GM23338 (cell line): ENCODE measurements around the gene FMN1. TPM values are rescaled to one million over a fixed set of nuclear protein-coding genes. Genes with fewer than 3 reads are reported as not detected.

Experiments used
- ATAC-seq: fragments of 200-7000 bp; cut with Tn5 transposase; 3 replicates; pipeline ENCODE4 v1.9.1; 2020
- DNase-seq: peaks from one replicate; pipeline ENCODE4 v3.0.0-alpha.2; 2015; ENCODE audit warnings: low spot score
- H2AFZ ChIP-seq: fragments of 200-600 bp; sonication (generic); 2 replicates; pipeline ENCODE4 v1.8.0; 2016; ENCODE audit warnings: antibody characterized with exemption, mild to moderate bottlenecking, moderate library complexity
- H3F3A ChIP-seq: fragments of 200-600 bp; sonication (generic); replicated peaks from 2 replicates; pipeline ENCODE4 v1.8.0; 2017; ENCODE audit warnings: antibody characterized with exemption, mixed run types, low read depth
- H3K27ac ChIP-seq: fragments of 200-600 bp; sonication (generic); 2 replicates; pipeline ENCODE4 v1.6.1; 2016; ENCODE audit warnings: low read depth
- H3K27me3 ChIP-seq: fragments of 200-600 bp; sonication (generic); 2 replicates; pipeline ENCODE4 v1.8.0; 2016; ENCODE audit warnings: mild to moderate bottlenecking, mixed run types, moderate library complexity; ENCODE audit not compliant: insufficient read depth
- H3K36me3 ChIP-seq: fragments of 200-600 bp; sonication (generic); 2 replicates; pipeline ENCODE4 v1.8.0; 2016; ENCODE audit warnings: mild to moderate bottlenecking; ENCODE audit not compliant: insufficient read depth
- H3K4me1 ChIP-seq: fragments of 200-600 bp; sonication (generic); 2 replicates; pipeline ENCODE4 v1.8.0; 2016; ENCODE audit warnings: mild to moderate bottlenecking, moderate library complexity; ENCODE audit not compliant: insufficient read depth
- H3K4me2 ChIP-seq: fragments of 200-600 bp; sonication (generic); 2 replicates; pipeline ENCODE4 v1.7.1; 2017; ENCODE audit warnings: mixed run types
- H3K4me3 ChIP-seq: fragments of 200-600 bp; sonication (generic); 2 replicates; pipeline ENCODE4 v1.6.1; 2016; ENCODE audit warnings: mixed run types
- H3K79me2 ChIP-seq: fragments of 200-600 bp; sonication (generic); replicated peaks from 2 replicates; pipeline ENCODE4 v1.8.0; 2017; ENCODE audit warnings: mild to moderate bottlenecking; ENCODE audit not compliant: insufficient read depth
- H3K9me2 ChIP-seq: fragments of 200-600 bp; sonication (generic); 2 replicates; pipeline ENCODE4 v1.8.0; 2017; ENCODE audit not compliant: insufficient read depth
- H4K20me1 ChIP-seq: fragments of 200-600 bp; sonication (generic); replicated peaks from 2 replicates; pipeline ENCODE4 v1.8.0; 2017; ENCODE audit warnings: mild to moderate bottlenecking; ENCODE audit not compliant: insufficient read depth
- H3K27ac Mint-ChIP-seq: 2 replicates; pipeline ENCODE4 v1.8.0; 2020; ENCODE audit warnings: inconsistent platforms, mild to moderate bottlenecking, moderate library complexity, mixed read lengths
- H3K27me3 Mint-ChIP-seq: 3 replicates; pipeline ENCODE4 v1.8.0; 2022; ENCODE audit warnings: low read depth, mild to moderate bottlenecking, moderate library complexity, mixed read lengths, inconsistent platforms; ENCODE audit not compliant: insufficient read depth, poor library complexity
- H3K36me3 Mint-ChIP-seq: 3 replicates; pipeline ENCODE4 v1.8.0; 2021; ENCODE audit warnings: low read depth, mild to moderate bottlenecking, inconsistent platforms, moderate library complexity, mixed read lengths
- H3K4me1 Mint-ChIP-seq: 3 replicates; pipeline ENCODE4 v1.8.0; 2020; ENCODE audit warnings: mild to moderate bottlenecking, inconsistent platforms, mixed read lengths
- H3K4me3 Mint-ChIP-seq: 3 replicates; pipeline ENCODE4 v1.8.0; 2021; ENCODE audit warnings: moderate library complexity, mild to moderate bottlenecking, inconsistent platforms, mixed read lengths
- H3K9me3 Mint-ChIP-seq: 3 replicates; pipeline ENCODE4 v1.8.0; 2020; ENCODE audit warnings: moderate library complexity, mild to moderate bottlenecking, inconsistent platforms, mixed read lengths
- CREB1 ChIP-seq: fragments of 250-450 bp; sonication (Bioruptor Pico); IDR thresholded peaks from 2 replicates; pipeline ENCODE4 v1.5.0; 2020; ENCODE audit warnings: low read depth, mild to moderate bottlenecking, moderate library complexity
- CTCF ChIP-seq, 2 experiments: fragments of 200-600 bp in 1 of 2; sonication (generic) in 1 of 2; conservative IDR thresholded peaks; 2 replicates each; pipeline versions ENCODE4 v1.5.1 to v1.6.1; 2016 to 2017; ENCODE audit warnings: antibody characterized with exemption in 2 of 2, low read depth in 2 of 2, mild to moderate bottlenecking in 2 of 2, moderate library complexity in 1 of 2
- ETS1 ChIP-seq: IDR thresholded peaks from 2 replicates; pipeline ENCODE4 v1.6.1; 2016; ENCODE audit warnings: antibody characterized with exemption
- EZH2 ChIP-seq: fragments of 200-600 bp; sonication (generic); IDR thresholded peaks from one replicate; pipeline ENCODE4 v1.8.0; 2017; ENCODE audit warnings: antibody characterized with exemption, mild to moderate bottlenecking, low read depth; ENCODE audit not compliant: unreplicated experiment
- EZH2phosphoT487 ChIP-seq: fragments of 200-600 bp; sonication (generic); IDR thresholded peaks from one replicate; pipeline ENCODE4 v1.8.1; 2018; ENCODE audit warnings: antibody characterized with exemption; ENCODE audit not compliant: unreplicated experiment
- JUNB ChIP-seq: IDR thresholded peaks from one replicate; pipeline ENCODE4 v1.6.1; 2016; ENCODE audit warnings: antibody characterized with exemption; ENCODE audit not compliant: unreplicated experiment
- NANOG ChIP-seq: IDR thresholded peaks from 2 replicates; pipeline ENCODE4 v1.6.1; 2016; ENCODE audit warnings: antibody characterized with exemption, borderline replicate concordance
- POLR2AphosphoS5 ChIP-seq: IDR thresholded peaks from 2 replicates; pipeline ENCODE4 v1.6.1; 2016; ENCODE audit warnings: antibody characterized with exemption, low read depth
- REST ChIP-seq: IDR thresholded peaks from one replicate; pipeline ENCODE4 v1.6.1; 2018; ENCODE audit warnings: antibody characterized with exemption; ENCODE audit not compliant: unreplicated experiment
- STAT1 ChIP-seq: IDR thresholded peaks from one replicate; pipeline ENCODE4 v1.6.1; 2016; ENCODE audit warnings: antibody characterized with exemption; ENCODE audit not compliant: unreplicated experiment
- ZNF114 ChIP-seq: fragments of 250-450 bp; sonication (Bioruptor Pico); IDR thresholded peaks from 2 replicates; pipeline ENCODE4 v1.5.0; 2020; ENCODE audit warnings: mild to moderate bottlenecking, moderate library complexity
- ZNF331 ChIP-seq: fragments of 250-450 bp; sonication (Bioruptor Pico); IDR thresholded peaks from 2 replicates; pipeline ENCODE4 v1.5.0; 2020; ENCODE audit warnings: low read depth, mild to moderate bottlenecking, moderate library complexity
- ZNF462 ChIP-seq: fragments of 250-450 bp; sonication (Bioruptor Pico); IDR thresholded peaks from 2 replicates; pipeline ENCODE4 v1.5.0; 2020; ENCODE audit warnings: mild to moderate bottlenecking, moderate library complexity
- polyA plus RNA-seq: library from polyadenylated mRNA; unstranded; fragments of >200 nt; fragmentation: Nextera tagmentation; extraction: Ambion mirVana; gene quantifications from 2 replicates; pipeline ENCODE4 v1.2.1, GENCODE V29; 2016
- total RNA-seq: library from RNA; depleted of rRNA; stranded (reverse); fragments of >200 nt; shearing (Covaris generic); gene quantifications from 2 replicates; pipeline ENCODE4 v1.2.3, GENCODE V29; 2014

Gene FMN1
- total and polyA plus RNA-seq, 2 experiments from 2014 or later, result 1.2 to 1.6 TPM

GRCh38 chr15:33032053-33032452 is 162.5 kb downstream of the FMN1 start:
- Mint-ChIP-seq H3K9me3 (no peaks in the 10 kb centered on the region), H3K36me3 (no peaks in the 10 kb centered on the region), H3K4me1 (no peaks in the 10 kb centered on the region), H3K27ac (no peak overlapping the region), H3K4me3 (no peak overlapping the region), H3K27me3 (no peaks in the 10 kb centered on the region)
- Histone ChIP-seq H3K9me2 (peaks cover 5% of the 10 kb centered on the region; the same call in 1 of the 2 replicates), H3K27ac (no peak overlapping the region), H2AFZ (no peak overlapping the region), H3K4me3 (no peak overlapping the region), H3F3A (no peaks in the 10 kb centered on the region), H3K27me3 (no peaks in the 10 kb centered on the region), H3K36me3 (no peaks in the 10 kb centered on the region), H3K79me2 (no peaks in the 10 kb centered on the region), H3K4me2 (no peak overlapping the region), H4K20me1 (no peaks in the 10 kb centered on the region), H3K4me1 (no peaks in the 10 kb centered on the region)
- TF ChIP-seq CTCF (conservative IDR thresholded peaks at IDR 0.05; ENCODE audit: low read depth in 2 of 2) (no peak), REST (no peak), EZH2phosphoT487 (no peak), CREB1 (no peak), ZNF331 (CRISPR knock-in tag) (no peak), ZNF462 (no peak), NANOG (no peak), ETS1 (no peak), EZH2 (no peak), POLR2AphosphoS5 (no peak), ZNF114 (CRISPR knock-in tag) (no peak), STAT1 (no peak), JUNB (no peak)
- ATAC-seq (no peak), DNase-seq (no peak)
